ENCODE results near the gene RAI1. TPM values are rescaled to one million over a fixed set of nuclear protein-coding genes. Genes with fewer than 3 reads are reported as not detected.
A peak's percentile ranks its signal among the peaks of the same experiment; 100 is the strongest.
"Not testable (repeated sequence)": the region's sequence is repeated elsewhere in the genome, so short reads cannot be mapped to it uniquely, and the experiment has no call there.

Gene RAI1
- total and polyA plus RNA-seq, 2 donors: 4.3 to 10.9 TPM

DNA sequence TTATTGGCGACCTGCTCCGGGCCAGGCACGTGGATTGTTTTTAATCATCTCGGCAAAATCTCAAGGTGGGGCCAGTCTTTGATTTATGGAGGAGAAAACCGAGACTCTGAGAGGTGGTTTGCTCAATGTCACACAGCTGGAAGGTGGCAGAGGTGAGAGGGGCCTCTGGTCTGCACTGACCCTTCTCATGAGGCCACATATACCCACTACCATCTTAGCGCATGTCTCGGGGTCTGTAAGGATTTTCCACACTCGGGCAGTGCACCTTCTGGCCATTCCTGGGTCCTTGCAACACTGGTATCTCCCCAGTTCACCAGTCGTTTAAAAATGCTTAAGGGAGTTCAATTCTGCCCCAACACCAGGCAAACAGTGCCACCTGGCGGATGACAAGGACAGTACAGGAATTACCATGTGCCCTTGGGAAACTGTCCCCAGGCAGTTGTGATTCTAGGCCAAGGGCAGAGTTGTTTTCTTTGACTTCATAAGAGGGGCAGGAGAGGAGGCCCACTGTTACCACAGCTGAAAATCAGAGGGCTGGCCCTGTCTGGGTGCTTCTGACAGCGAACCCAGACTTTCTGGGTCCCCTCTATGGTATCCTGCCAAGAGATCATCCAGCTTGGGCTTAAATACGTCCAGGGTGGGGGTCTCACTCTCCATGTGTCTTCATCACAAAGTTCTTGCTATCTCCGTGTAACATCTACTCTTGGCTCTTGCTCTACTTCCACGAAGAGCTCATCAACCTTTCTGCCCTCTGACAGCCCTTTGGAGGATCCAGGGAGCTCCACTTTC lies 39.4 kb upstream of the RAI1 start:
- peaks cover 0 to 3% of the 10 kb centered on the region in 2 donors for H3K27me3 ChIP-seq (ENCODE audit: control insufficient read depth in 2 of 2, insufficient read depth in 1 of 2, low read length in 1 of 2)

DNA sequence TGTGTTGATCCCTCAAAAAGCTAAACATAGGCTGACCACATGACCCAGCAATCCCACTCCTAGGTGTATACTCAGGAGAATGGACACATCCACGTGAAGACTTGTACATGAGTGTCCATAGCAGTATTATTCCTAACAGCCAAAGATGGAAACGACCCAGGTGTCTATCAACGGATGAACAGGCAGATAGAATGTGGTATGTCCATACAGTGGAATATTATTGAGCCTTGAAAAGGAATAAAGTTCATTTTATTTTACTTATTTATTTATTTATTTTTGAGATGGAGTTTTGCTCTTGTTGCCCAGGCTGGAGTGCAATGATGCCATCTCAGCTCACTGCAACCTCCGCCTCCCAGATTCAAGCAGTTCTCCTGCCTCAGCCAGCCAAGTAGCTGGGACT lies 36.1 kb upstream of the RAI1 start:
- not testable (repeated sequence) for H3K27ac ChIP-seq (ENCODE audit: low read depth in 1 of 2, low read length in 1 of 2); H3K4me1 ChIP-seq (ENCODE audit: control insufficient read depth in 2 of 2, insufficient read depth in 2 of 2, low read length in 2 of 2); H3K9me3 ChIP-seq (ENCODE audit: control insufficient read depth in 2 of 2, insufficient read depth in 1 of 2, low read length in 1 of 2); DNase-seq (ENCODE audit: low read depth in 6 of 9, low spot score in 9 of 9); H3K36me3 ChIP-seq (ENCODE audit: control insufficient read depth in 2 of 2, insufficient read depth in 2 of 2, low read length in 1 of 2); H3K4me3 ChIP-seq (ENCODE audit: low read length in 2 of 2)
- WGBS: 73% methylated on average over 4 of the region's 4 CpGs
- H3K27me3 ChIP-seq (ENCODE audit: control insufficient read depth in 2 of 2, insufficient read depth in 1 of 2, low read length in 1 of 2): peaks cover 0 to 12% of the 10 kb centered on the region in 2 donors

More for the DNA sequence above, 39.4 kb upstream of the RAI1 start:
- Histone ChIP-seq H3K27ac (ENCODE audit: low read depth in 1 of 2, low read length in 1 of 2) (no peak overlapping the region), H3K4me3 (ENCODE audit: low read length in 2 of 2) (no peak overlapping the region), H3K9me3 (ENCODE audit: control insufficient read depth in 2 of 2, insufficient read depth in 1 of 2, low read length in 1 of 2) (peaks cover 0 to 7% of the 10 kb centered on the region in 2 donors), H3K4me1 (ENCODE audit: control insufficient read depth in 2 of 2, insufficient read depth in 2 of 2, low read length in 2 of 2) (no peaks in the 10 kb centered on the region), H3K36me3 (ENCODE audit: control insufficient read depth in 2 of 2, insufficient read depth in 2 of 2, low read length in 1 of 2) (no peaks in the 10 kb centered on the region)
- DNase-seq (ENCODE audit: low read depth in 6 of 9, low spot score in 9 of 9): peak; percentile 34 to 89 (median 80)
- 46% methylated on average over 14 of the region's 14 CpGs for WGBS

DNA sequence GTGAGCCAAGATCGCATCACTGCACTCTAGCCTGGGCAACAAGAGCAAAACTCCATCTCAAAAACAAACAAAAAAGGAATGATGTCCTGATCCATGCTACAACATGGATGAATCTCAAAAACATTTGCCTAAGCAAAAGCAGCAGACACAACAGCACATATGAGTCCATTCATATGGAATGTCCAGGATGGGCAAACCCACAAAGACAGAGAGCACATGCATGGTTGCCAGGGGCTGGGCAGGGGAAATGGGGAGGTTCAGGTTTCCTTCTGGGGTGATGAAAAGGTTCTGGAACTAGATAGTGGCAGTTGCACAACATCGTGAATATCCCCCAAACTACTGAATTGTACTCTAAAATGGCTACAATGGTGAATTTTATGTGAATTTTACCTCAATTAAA lies 35.3 kb upstream of the RAI1 start:
- Histone ChIP-seq H3K9me3 (ENCODE audit: control insufficient read depth in 2 of 2, insufficient read depth in 1 of 2, low read length in 1 of 2) (peaks cover 0 to 7% of the 10 kb centered on the region in 2 donors), H3K27me3 (ENCODE audit: control insufficient read depth in 2 of 2, insufficient read depth in 1 of 2, low read length in 1 of 2) (peaks cover 0 to 12% of the 10 kb centered on the region in 2 donors), H3K27ac (ENCODE audit: low read depth in 1 of 2, low read length in 1 of 2) (no peak overlapping the region), H3K4me1 (ENCODE audit: control insufficient read depth in 2 of 2, insufficient read depth in 2 of 2, low read length in 2 of 2) (no peaks in the 10 kb centered on the region), H3K4me3 (ENCODE audit: low read length in 2 of 2) (no peak overlapping the region), H3K36me3 (ENCODE audit: control insufficient read depth in 2 of 2, insufficient read depth in 2 of 2, low read length in 1 of 2) (no peaks in the 10 kb centered on the region)
- no peak for DNase-seq (ENCODE audit: low read depth in 6 of 9, low spot score in 9 of 9)
- WGBS: 98% methylated on average over 2 of the region's 2 CpGs

DNA sequence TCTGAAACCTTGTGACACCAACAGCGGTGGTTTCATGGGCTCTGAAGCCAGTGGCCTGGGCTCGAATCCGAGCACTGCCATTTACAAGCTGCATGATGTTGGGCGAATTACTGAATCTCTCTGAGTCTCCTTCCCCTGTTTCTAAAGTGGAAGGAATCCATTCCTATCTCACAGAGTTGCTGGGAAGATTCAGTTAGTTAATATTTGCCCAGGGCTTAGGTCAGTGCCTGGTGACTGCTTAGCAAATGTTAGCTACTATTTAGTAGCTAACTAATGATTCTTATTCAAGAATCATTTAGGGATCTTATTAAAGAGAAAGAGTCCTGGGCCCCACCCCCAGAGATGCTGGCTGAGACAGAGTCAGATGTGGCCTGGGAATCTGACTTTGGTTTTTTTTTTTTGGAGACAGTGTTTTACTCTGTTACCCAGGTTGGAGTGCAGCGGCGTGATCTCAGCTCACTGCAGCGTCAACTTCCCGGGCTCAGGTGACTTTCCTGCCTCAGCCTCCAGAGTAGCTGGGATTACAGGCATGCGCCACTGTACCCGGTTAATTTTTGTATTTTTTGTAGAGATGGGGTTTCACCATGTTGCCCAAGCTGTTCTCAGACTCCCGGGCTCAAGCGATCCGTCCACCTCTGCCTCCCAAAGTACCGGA lies 33.6 kb upstream of the RAI1 start:
- H3K4me1 ChIP-seq (ENCODE audit: control insufficient read depth in 2 of 2, insufficient read depth in 2 of 2, low read length in 2 of 2): no peaks in the 10 kb centered on the region
- peaks cover 0 to 12% of the 10 kb centered on the region in 2 donors for H3K27me3 ChIP-seq (ENCODE audit: control insufficient read depth in 2 of 2, insufficient read depth in 1 of 2, low read length in 1 of 2)
- WGBS: 97% methylated on average over 14 of the region's 14 CpGs
- no peaks in the 10 kb centered on the region for H3K36me3 ChIP-seq (ENCODE audit: control insufficient read depth in 2 of 2, insufficient read depth in 2 of 2, low read length in 1 of 2)
- no peak overlapping the region for H3K4me3 ChIP-seq (ENCODE audit: low read length in 2 of 2)
- H3K27ac ChIP-seq (ENCODE audit: low read depth in 1 of 2, low read length in 1 of 2): no peak overlapping the region
- H3K9me3 ChIP-seq (ENCODE audit: control insufficient read depth in 2 of 2, insufficient read depth in 1 of 2, low read length in 1 of 2): peaks cover 0 to 7% of the 10 kb centered on the region in 2 donors
- DNase-seq (ENCODE audit: low read depth in 6 of 9, low spot score in 9 of 9): no peak

DNA sequence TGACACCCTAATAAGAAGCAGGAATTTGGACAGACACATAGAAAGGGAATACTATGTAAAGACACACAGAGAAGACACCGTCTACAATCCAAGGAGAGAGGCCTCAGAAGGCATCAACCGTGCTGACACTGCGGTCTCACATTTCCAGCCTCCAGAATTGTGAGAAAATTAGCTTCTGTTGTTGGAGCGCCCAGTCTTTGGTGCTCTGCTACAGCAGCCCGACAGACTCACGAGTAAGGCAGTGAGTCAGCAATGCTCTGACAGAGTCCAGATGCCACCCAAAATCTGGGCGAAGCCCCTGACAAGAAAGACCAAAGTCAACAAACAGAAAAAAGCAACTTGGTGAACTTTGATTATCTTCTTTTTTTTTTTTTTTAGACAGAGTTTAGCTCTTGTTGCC lies 32.5 kb upstream of the RAI1 start:
- H3K9me3 ChIP-seq (ENCODE audit: control insufficient read depth in 2 of 2, insufficient read depth in 1 of 2, low read length in 1 of 2): peaks cover 0 to 7% of the 10 kb centered on the region in 2 donors
- H3K27me3 ChIP-seq (ENCODE audit: control insufficient read depth in 2 of 2, insufficient read depth in 1 of 2, low read length in 1 of 2): peaks cover 0 to 12% of the 10 kb centered on the region in 2 donors
- no peak for DNase-seq (ENCODE audit: low read depth in 6 of 9, low spot score in 9 of 9)
- H3K27ac ChIP-seq (ENCODE audit: low read depth in 1 of 2, low read length in 1 of 2): no peak overlapping the region
- WGBS: 89% methylated on average over 7 of the region's 7 CpGs
- H3K36me3 ChIP-seq (ENCODE audit: control insufficient read depth in 2 of 2, insufficient read depth in 2 of 2, low read length in 1 of 2): no peaks in the 10 kb centered on the region
- no peak overlapping the region for H3K4me3 ChIP-seq (ENCODE audit: low read length in 2 of 2)
- no peaks in the 10 kb centered on the region for H3K4me1 ChIP-seq (ENCODE audit: control insufficient read depth in 2 of 2, insufficient read depth in 2 of 2, low read length in 2 of 2)

DNA sequence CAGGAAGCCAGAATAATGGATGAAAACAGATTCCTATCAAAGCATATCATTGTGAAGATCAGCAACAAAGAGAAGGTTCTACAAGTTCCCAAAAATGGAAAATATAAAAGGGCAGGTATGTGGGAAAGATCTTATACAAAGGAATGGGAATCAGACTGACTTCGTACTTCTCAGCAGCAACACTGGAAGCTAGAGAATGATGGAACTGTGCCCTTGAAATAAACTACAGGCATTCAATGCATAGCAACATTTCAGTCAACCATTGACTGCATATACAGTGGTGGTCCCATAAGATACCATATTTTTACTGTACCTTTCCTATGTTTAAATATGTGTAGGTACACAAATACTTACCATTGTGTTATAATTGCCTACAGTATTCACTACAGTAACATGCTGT lies 30.3 kb upstream of the RAI1 start:
- 94% methylated on average over 1 of the region's 1 CpG for WGBS
- Histone ChIP-seq H3K27ac (ENCODE audit: low read depth in 1 of 2, low read length in 1 of 2) (no peak overlapping the region), H3K36me3 (ENCODE audit: control insufficient read depth in 2 of 2, insufficient read depth in 2 of 2, low read length in 1 of 2) (no peaks in the 10 kb centered on the region), H3K27me3 (ENCODE audit: control insufficient read depth in 2 of 2, insufficient read depth in 1 of 2, low read length in 1 of 2) (peaks cover 0 to 12% of the 10 kb centered on the region in 2 donors), H3K4me1 (ENCODE audit: control insufficient read depth in 2 of 2, insufficient read depth in 2 of 2, low read length in 2 of 2) (no peaks in the 10 kb centered on the region), H3K9me3 (ENCODE audit: control insufficient read depth in 2 of 2, insufficient read depth in 1 of 2, low read length in 1 of 2) (no peaks in the 10 kb centered on the region), H3K4me3 (ENCODE audit: low read length in 2 of 2) (no peak overlapping the region)
- no peak for DNase-seq (ENCODE audit: low read depth in 6 of 9, low spot score in 9 of 9)

DNA sequence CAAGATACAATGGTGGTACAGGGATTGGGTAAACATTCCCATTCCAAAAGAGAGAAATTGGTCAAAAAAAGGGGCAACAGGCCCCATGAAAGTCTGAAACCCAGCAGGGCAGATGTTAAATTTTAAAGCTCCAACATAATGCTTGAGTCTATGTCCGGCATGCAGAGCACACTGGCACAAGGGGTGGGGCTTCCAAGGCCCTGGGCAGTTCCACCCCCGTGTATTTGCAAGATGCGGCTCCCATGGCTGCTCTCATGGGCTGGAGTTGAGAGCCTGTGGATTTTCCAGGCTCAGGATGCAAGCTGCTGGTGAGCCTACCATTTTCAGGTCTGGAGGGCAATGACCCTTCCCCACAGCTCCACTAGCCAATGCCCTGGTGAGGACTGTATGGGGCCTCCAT lies 27.9 kb upstream of the RAI1 start:
- WGBS: 99% methylated on average over 3 of the region's 3 CpGs
- H3K4me1 ChIP-seq (ENCODE audit: control insufficient read depth in 2 of 2, insufficient read depth in 2 of 2, low read length in 2 of 2): no peaks in the 10 kb centered on the region
- H3K9me3 ChIP-seq (ENCODE audit: control insufficient read depth in 2 of 2, insufficient read depth in 1 of 2, low read length in 1 of 2): peaks cover 0 to 12% of the 10 kb centered on the region in 2 donors
- H3K36me3 ChIP-seq (ENCODE audit: control insufficient read depth in 2 of 2, insufficient read depth in 2 of 2, low read length in 1 of 2): no peaks in the 10 kb centered on the region
- DNase-seq (ENCODE audit: low read depth in 6 of 9, low spot score in 9 of 9): no peak
- H3K27me3 ChIP-seq (ENCODE audit: control insufficient read depth in 2 of 2, insufficient read depth in 1 of 2, low read length in 1 of 2): peaks cover 0 to under 1% of the 10 kb centered on the region in 2 donors
- H3K4me3 ChIP-seq (ENCODE audit: low read length in 2 of 2): no peak overlapping the region
- H3K27ac ChIP-seq (ENCODE audit: low read depth in 1 of 2, low read length in 1 of 2): no peak overlapping the region

DNA sequence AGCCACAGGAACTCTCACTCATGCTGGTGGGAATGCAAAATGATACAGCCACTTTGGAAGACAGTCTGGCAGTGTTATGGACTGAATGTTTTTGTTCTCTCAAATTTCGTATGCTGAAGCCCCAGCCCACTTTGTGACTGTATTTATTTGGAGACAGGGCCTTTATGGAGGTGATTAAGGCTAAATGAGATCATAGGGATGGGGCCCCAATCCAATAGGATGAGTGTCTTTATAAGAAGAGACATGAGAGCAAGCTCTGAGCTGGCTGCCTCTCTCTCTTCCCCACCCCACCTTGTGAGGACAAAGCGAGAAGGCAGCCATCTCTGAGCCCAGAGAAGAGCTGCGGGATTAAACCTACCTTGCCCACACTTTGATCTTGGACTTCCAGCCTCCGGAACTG lies 21.9 kb upstream of the RAI1 start:
- 95% methylated on average over 4 of the region's 4 CpGs for WGBS
- Histone ChIP-seq H3K27me3 (ENCODE audit: control insufficient read depth in 2 of 2, insufficient read depth in 1 of 2, low read length in 1 of 2) (no peaks in the 10 kb centered on the region), H3K4me1 (ENCODE audit: control insufficient read depth in 2 of 2, insufficient read depth in 2 of 2, low read length in 2 of 2) (peaks cover 10 to 20% of the 10 kb centered on the region in 2 donors), H3K36me3 (ENCODE audit: control insufficient read depth in 2 of 2, insufficient read depth in 2 of 2, low read length in 1 of 2) (no peaks in the 10 kb centered on the region), H3K27ac (ENCODE audit: low read depth in 1 of 2, low read length in 1 of 2) (no peak overlapping the region), H3K4me3 (ENCODE audit: low read length in 2 of 2) (no peak overlapping the region), H3K9me3 (ENCODE audit: control insufficient read depth in 2 of 2, insufficient read depth in 1 of 2, low read length in 1 of 2) (peaks cover 0 to 19% of the 10 kb centered on the region in 2 donors)
- no peak for DNase-seq (ENCODE audit: low read depth in 6 of 9, low spot score in 9 of 9)

DNA sequence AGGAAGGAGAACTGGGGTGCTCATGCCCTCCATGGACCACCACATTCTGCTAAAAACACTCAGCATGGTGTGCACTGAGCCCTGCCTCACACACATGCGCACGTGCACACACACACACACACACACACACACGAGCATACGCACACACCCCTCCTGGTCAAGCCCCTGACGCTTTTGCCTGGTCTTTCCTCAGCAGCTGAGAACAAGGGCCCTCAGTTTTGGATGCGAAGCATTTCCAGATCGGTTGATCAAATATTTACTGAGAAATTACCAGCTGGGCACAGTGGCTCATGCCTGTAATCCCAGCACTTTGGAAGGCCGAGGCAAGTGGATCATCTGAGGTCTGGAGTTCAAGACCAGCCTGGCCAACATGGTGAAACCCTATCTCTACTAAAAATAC lies 20.1 kb upstream of the RAI1 start:
- Histone ChIP-seq H3K4me3 (ENCODE audit: low read length in 2 of 2) (no peak overlapping the region), H3K36me3 (ENCODE audit: control insufficient read depth in 2 of 2, insufficient read depth in 2 of 2, low read length in 1 of 2) (no peaks in the 10 kb centered on the region), H3K27me3 (ENCODE audit: control insufficient read depth in 2 of 2, insufficient read depth in 1 of 2, low read length in 1 of 2) (no peaks in the 10 kb centered on the region), H3K4me1 (ENCODE audit: control insufficient read depth in 2 of 2, insufficient read depth in 2 of 2, low read length in 2 of 2) (peaks cover 10 to 30% of the 10 kb centered on the region in 2 donors), H3K9me3 (ENCODE audit: control insufficient read depth in 2 of 2, insufficient read depth in 1 of 2, low read length in 1 of 2) (peaks cover 0 to 19% of the 10 kb centered on the region in 2 donors), H3K27ac (ENCODE audit: low read depth in 1 of 2, low read length in 1 of 2) (no peak overlapping the region)
- WGBS: 95% methylated on average over 8 of the region's 8 CpGs
- DNase-seq (ENCODE audit: low read depth in 6 of 9, low spot score in 9 of 9): no peak
